Aorta (tissue), 5 donors: ENCODE results near the gene SAA4. TPM values are rescaled to one million over a fixed set of nuclear protein-coding genes. Genes with fewer than 3 reads are reported as not detected.

Source experiments
- ATAC-seq: fragments of 200-7000 bp; cut with Tn5 transposase; one replicate; pipeline ENCODE4 v1.9.1; 2022; ENCODE audit warnings: moderate library complexity; ENCODE audit not compliant: low FRiP score
- DNase-seq, 2 donors: peaks; one replicate each; pipeline ENCODE4 v3.0.0-alpha.2; 2020
- H3K27ac ChIP-seq, 2 donors: one replicate each; pipeline ENCODE4 v1.5.1; 2013; ENCODE audit warnings: low read length in 2 of 2, mild to moderate bottlenecking in 2 of 2, moderate library complexity in 2 of 2, control low read depth in 1 of 2, inconsistent platforms in 1 of 2, low read depth in 1 of 2
- H3K27me3 ChIP-seq, 2 donors: one replicate each; pipeline ENCODE4 v1.6.1; 2013; ENCODE audit warnings: control low read depth in 1 of 2, low read length in 1 of 2, mild to moderate bottlenecking in 1 of 2, moderate library complexity in 1 of 2; ENCODE audit not compliant: insufficient read depth in 2 of 2, control insufficient read depth in 1 of 2
- H3K36me3 ChIP-seq, 2 donors: one replicate each; pipeline ENCODE4 v1.6.1; 2013; ENCODE audit warnings: control low read depth in 1 of 2, low read length in 1 of 2, mild to moderate bottlenecking in 1 of 2; ENCODE audit not compliant: insufficient read depth in 2 of 2, control insufficient read depth in 1 of 2
- H3K4me1 ChIP-seq, 2 donors: one replicate each; pipeline ENCODE4 v1.6.1; 2013; ENCODE audit warnings: low read length in 2 of 2, control low read depth in 1 of 2, mild to moderate bottlenecking in 1 of 2, moderate library complexity in 1 of 2; ENCODE audit not compliant: insufficient read depth in 2 of 2, control insufficient read depth in 1 of 2
- H3K4me3 ChIP-seq, 2 donors: one replicate each; pipeline ENCODE4 v1.5.1; 2013; ENCODE audit warnings: low read length in 2 of 2, control low read depth in 1 of 2, mild to moderate bottlenecking in 1 of 2
- H3K9me3 ChIP-seq: one replicate; pipeline ENCODE4 v1.6.1; 2013; ENCODE audit warnings: mild to moderate bottlenecking, low read length; ENCODE audit not compliant: control insufficient read depth
- WGBS, 2 donors: extraction: QIAGEN DNeasy Blood & Tissue Kit; methylation state at CpG; one replicate each; pipeline ENCODE4 v1.1.7; 2013; 5-methylcytosine and 5-hydroxymethylcytosine counted together
- intact Hi-C, 2 donors: fragments of 100-400 bp; cut with DNase I; formaldehyde crosslinking; loops; one replicate each; pipeline versions ENCODE4 v1.14.2 to v1.15.0; 2022
- polyA plus RNA-seq, 2 donors: library from polyadenylated mRNA; stranded (reverse); fragments of 200-250 nt; gene quantifications; one replicate each; pipeline ENCODE4 v1.2.3, GENCODE V29; 2013
- total RNA-seq, 2 donors: library from RNA; stranded (reverse); fragmentation: NEBNext Ultra II Directional; extraction: Animal tissue kit (Norgen Biotek cat#: 25700); gene quantifications; one replicate each; pipeline ENCODE4 v1.2.1, GENCODE V29; 2021
- donor health status: healthy with polysubstance abuse.
- donor health status: Bipolar disorder and iron deficiency.
- donor health status: DM: no; HTN: no; CAD: no.
- donor health status: DM: no; HTN: no; CAD: no.
- donor health status: DM: yes; HTN: yes; CAD: no.

The SAA4 gene
- total and polyA plus RNA-seq, 4 donors = 0.84 to 2.1 TPM; not detected in 2

DNA sequence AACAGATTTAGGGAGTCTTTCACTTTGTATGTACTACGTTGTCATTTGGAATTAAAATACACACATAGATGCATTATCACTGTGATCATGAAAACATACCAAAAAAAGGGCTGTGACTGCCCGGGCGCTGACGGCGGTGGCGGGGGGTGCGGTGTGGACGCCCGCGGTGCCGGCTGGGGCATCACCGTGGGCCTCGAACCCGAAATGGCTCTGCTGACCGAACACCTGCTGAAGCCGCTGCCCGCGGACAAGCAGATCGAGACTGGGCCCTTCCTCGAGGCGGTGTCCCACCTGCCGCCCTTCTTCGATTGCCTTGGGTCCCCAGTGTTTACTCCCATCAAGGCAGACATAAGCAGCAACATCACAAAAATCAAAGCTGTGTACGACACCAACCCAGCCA lies 47.8 kb downstream of the SAA4 start:
- H3K4me1 ChIP-seq = no peaks in the 10 kb centered on the region
- H3K4me3 ChIP-seq = no peak overlapping the region
- no peaks in the 10 kb centered on the region for H3K36me3 ChIP-seq
- DNase-seq (no peak), ATAC-seq (no peak)
- no peaks in the 10 kb centered on the region for H3K27me3 ChIP-seq
- no peak overlapping the region for H3K27ac ChIP-seq
- 94 to 95% methylated on average over 24 of the region's 24 CpGs for WGBS, 2 donors
- H3K9me3 ChIP-seq = no peaks in the 10 kb centered on the region
- intact Hi-C loops = no loop called here

Other genes starting within 250 kb of the SAA4 start
- gene SERGEF, start 223.8 kb downstream of the SAA4 start, total RNA-seq = 10 to 100 TPM; 43.1 to 48.3 TPM
- 100 to 1,000 TPM in 1 of 2 donors, 10 to 100 TPM in 1; 97.3 to 137 TPM for gene SERGEF, start 223.8 kb downstream of the SAA4 start, polyA plus RNA-seq
- 10 to 100 TPM; 14.9 to 20.0 TPM for gene TPH1, start 190.5 kb downstream of the SAA4 start, total RNA-seq
- gene TPH1, start 190.5 kb downstream of the SAA4 start, polyA plus RNA-seq = 10 to 100 TPM in 1 of 2 donors, 1 to 10 TPM in 1; 5.2 to 22.7 TPM
- 10 to 100 TPM in 1 of 2 donors, 1 to 10 TPM in 1; 9.3 to 15.8 TPM for gene SAAL1, start 130.7 kb downstream of the SAA4 start, total RNA-seq
- 10 to 100 TPM in 1 of 2 donors, 1 to 10 TPM in 1; 4.0 to 15.7 TPM for gene SAAL1, start 130.7 kb downstream of the SAA4 start, polyA plus RNA-seq
- not detected for gene MRGPRX3, start 104.2 kb downstream of the SAA4 start, total RNA-seq
- not detected for gene MRGPRX3, start 104.2 kb downstream of the SAA4 start, polyA plus RNA-seq
- not detected for gene MRGPRX4, start 64.0 kb downstream of the SAA4 start, total RNA-seq
- gene MRGPRX4, start 64.0 kb downstream of the SAA4 start, polyA plus RNA-seq = not detected
- gene SAA2, start 11.9 kb upstream of the SAA4 start, total RNA-seq = 10 to 100 TPM; 21.8 to 26.3 TPM
- 1 to 10 TPM in 1 of 2 donors, not detected in 1; 1.3 TPM for gene SAA2, start 11.9 kb upstream of the SAA4 start, polyA plus RNA-seq
- gene SAA1, start 29.5 kb upstream of the SAA4 start, total RNA-seq = 100 to 1,000 TPM in 1 of 2 donors, 10 to 100 TPM in 1; 69.0 to 161 TPM
- 10 to 100 TPM in 1 of 2 donors, 1 to 10 TPM in 1; 6.5 to 12.3 TPM for gene SAA1, start 29.5 kb upstream of the SAA4 start, polyA plus RNA-seq
- gene HPS5, start 85.3 kb upstream of the SAA4 start, total RNA-seq = 10 to 100 TPM; 22.6 to 25.5 TPM
- gene HPS5, start 85.3 kb upstream of the SAA4 start, polyA plus RNA-seq = 10 to 100 TPM; 12.2 to 22.5 TPM
- 10 to 100 TPM; 39.3 to 53.3 TPM for gene GTF2H1, start 85.8 kb upstream of the SAA4 start, total RNA-seq
- 10 to 100 TPM; 35.6 to 38.2 TPM for gene GTF2H1, start 85.8 kb upstream of the SAA4 start, polyA plus RNA-seq
- gene LDHA, start 157.8 kb upstream of the SAA4 start, total RNA-seq = 100 to 1,000 TPM; 590 to 591 TPM
- 100 to 1,000 TPM; 539 to 584 TPM for gene LDHA, start 157.8 kb upstream of the SAA4 start, polyA plus RNA-seq
- under 1 TPM in 1 of 2 donors, not detected in 1; 0.60 TPM for gene LDHC, start 175.5 kb upstream of the SAA4 start, total RNA-seq
- under 1 TPM in 1 of 2 donors, not detected in 1; 0.56 TPM for gene LDHC, start 175.5 kb upstream of the SAA4 start, polyA plus RNA-seq
- not detected for gene LDHAL6A, start 219.1 kb upstream of the SAA4 start, total RNA-seq
- gene LDHAL6A, start 219.1 kb upstream of the SAA4 start, polyA plus RNA-seq = not detected